BLaER1 treated with 17β-estradiol and CSF1 and Interleukin-3, amounts not matched to agents 10 nM and 100 nM (cell line): ENCODE results near the gene PTPN7.

ENCODE experiments used
- H3K27ac ChIP-seq, 11 experiments: shearing (Covaris generic); formaldehyde crosslinking; 2 replicates each; pipeline ENCODE4 v1.8.1; 2022
- H3K27me3 ChIP-seq, 11 experiments: shearing (Covaris generic); formaldehyde crosslinking; 2 replicates each; pipeline ENCODE4 v1.8.1; 2022
- H3K36me3 ChIP-seq, 11 experiments: shearing (Covaris generic); formaldehyde crosslinking; 2 replicates each; pipeline ENCODE4 v1.8.1; 2022
- H3K4me1 ChIP-seq, 10 experiments: shearing (Covaris generic); formaldehyde crosslinking; 2 replicates each; pipeline ENCODE4 v1.8.1; 2022
- H3K4me2 ChIP-seq, 11 experiments: shearing (Covaris generic); formaldehyde crosslinking; 2 replicates each; pipeline ENCODE4 v1.8.1; 2022
- H3K4me3 ChIP-seq, 10 experiments: shearing (Covaris generic); formaldehyde crosslinking; 2 replicates each; pipeline ENCODE4 v1.8.1; 2022
- H3K9ac ChIP-seq, 11 experiments: shearing (Covaris generic); formaldehyde crosslinking; 2 replicates each; pipeline ENCODE4 v1.8.1; 2022
- H3K9me3 ChIP-seq, 11 experiments: shearing (Covaris generic); formaldehyde crosslinking; replicated peaks in 1 of 11; 2 replicates each; pipeline ENCODE4 v1.8.1; 2022
- H4K20me1 ChIP-seq, 11 experiments: shearing (Covaris generic); formaldehyde crosslinking; 2 replicates each; pipeline ENCODE4 v1.8.1; 2022
- Cebpa-rat ChIP-seq, 11 experiments: shearing (Covaris generic); IDR thresholded peaks; 2 replicates each; pipeline ENCODE4 v1.8.1; 2022

Gene PTPN7

DNA sequence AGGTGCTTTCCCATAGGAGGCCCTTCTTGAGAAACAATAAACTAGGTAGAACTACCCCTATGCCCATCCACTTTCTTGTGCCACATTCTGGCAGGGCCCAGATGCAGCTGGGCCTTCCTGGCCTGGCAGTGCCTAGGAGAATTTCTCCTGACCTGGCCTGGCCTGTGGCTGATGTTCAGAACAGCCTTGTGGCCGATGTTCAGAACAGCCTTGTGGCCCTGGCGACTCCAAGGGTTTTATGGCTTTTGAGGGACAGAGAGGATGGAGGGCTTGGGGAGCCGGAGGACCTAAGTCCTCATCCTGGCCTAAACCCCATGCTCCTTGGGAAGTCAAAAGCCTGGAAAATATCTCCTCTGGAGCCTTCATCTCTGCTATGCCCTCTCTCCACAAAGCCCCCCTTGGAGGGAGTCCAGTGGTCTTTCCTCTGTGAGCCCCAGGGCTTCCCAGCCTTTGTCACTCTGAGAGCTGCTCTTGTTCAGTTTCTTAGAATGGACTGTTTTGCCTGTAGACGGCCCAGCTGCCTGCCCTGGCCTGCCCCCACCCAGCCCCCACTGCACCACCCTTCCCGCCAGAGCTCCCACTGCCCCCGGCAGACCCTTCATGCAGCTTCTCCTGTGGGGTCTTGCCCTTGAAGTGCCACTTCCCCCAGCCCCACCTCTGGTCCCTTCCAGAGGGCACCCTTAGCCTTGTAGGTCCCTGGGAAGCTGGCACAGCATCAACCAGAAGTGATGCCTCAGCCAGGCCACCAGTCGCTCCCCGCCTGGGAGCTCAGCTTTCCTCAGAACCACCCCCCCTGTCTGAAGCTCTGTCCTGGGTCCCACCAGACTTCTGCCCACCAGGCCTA lies 30.7 kb downstream of the PTPN7 start:
- H4K20me1 ChIP-seq = peaks cover 11 to 62% (median 24%) of the 10 kb centered on the region in 11 experiments; a peak in 21 of 22 replicates
- no peaks in the 10 kb centered on the region for H3K9me3 ChIP-seq
- H3K27me3 ChIP-seq = no peaks in the 10 kb centered on the region
- H3K27ac ChIP-seq = no peak overlapping the region
- no peak overlapping the region for H3K4me2 ChIP-seq
- H3K9ac ChIP-seq = no peak overlapping the region
- peaks cover 31 to 44% (median 37%) of the 10 kb centered on the region in 11 experiments for H3K36me3 ChIP-seq
- TF ChIP-seq Cebpa-rat (IDR thresholded peaks at IDR 0.05) = no peak
- H3K4me1 ChIP-seq = peaks cover 8 to 36% (median 16%) of the 10 kb centered on the region in 10 experiments
- no peak overlapping the region for H3K4me3 ChIP-seq

DNA sequence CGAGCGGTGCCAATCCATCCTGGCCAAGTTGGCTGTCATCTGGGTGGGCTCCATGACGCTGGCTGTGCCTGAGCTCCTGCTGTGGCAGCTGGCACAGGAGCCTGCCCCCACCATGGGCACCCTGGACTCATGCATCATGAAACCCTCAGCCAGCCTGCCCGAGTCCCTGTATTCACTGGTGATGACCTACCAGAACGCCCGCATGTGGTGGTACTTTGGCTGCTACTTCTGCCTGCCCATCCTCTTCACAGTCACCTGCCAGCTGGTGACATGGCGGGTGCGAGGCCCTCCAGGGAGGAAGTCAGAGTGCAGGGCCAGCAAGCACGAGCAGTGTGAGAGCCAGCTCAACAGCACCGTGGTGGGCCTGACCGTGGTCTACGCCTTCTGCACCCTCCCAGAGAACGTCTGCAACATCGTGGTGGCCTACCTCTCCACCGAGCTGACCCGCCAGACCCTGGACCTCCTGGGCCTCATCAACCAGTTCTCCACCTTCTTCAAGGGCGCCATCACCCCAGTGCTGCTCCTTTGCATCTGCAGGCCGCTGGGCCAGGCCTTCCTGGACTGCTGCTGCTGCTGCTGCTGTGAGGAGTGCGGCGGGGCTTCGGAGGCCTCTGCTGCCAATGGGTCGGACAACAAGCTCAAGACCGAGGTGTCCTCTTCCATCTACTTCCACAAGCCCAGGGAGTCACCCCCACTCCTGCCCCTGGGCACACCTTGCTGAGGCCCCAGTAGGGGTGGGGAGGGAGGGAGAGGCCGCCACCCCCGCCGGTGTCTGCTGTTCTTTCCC lies 32.4 kb downstream of the PTPN7 start:
- Histone ChIP-seq H3K27me3 (no peaks in the 10 kb centered on the region), H3K27ac (no peak overlapping the region), H3K4me3 (no peak overlapping the region), H3K36me3 (peaks cover 15 to 28% (median 21%) of the 10 kb centered on the region in 11 experiments), H3K4me2 (peak overlapping the region in 6 of 11 experiments; percentile 53 to 76 (median 62); a peak in 5 of 22 replicates), H3K9me3 (no peaks in the 10 kb centered on the region), H3K4me1 (peaks cover 8 to 36% (median 16%) of the 10 kb centered on the region in 10 experiments), H3K9ac (no peak overlapping the region), H4K20me1 (peaks cover 6 to 46% (median 13%) of the 10 kb centered on the region in 11 experiments; a peak in 18 of 22 replicates)
- TF ChIP-seq Cebpa-rat (IDR thresholded peaks at IDR 0.05) = no peak

DNA sequence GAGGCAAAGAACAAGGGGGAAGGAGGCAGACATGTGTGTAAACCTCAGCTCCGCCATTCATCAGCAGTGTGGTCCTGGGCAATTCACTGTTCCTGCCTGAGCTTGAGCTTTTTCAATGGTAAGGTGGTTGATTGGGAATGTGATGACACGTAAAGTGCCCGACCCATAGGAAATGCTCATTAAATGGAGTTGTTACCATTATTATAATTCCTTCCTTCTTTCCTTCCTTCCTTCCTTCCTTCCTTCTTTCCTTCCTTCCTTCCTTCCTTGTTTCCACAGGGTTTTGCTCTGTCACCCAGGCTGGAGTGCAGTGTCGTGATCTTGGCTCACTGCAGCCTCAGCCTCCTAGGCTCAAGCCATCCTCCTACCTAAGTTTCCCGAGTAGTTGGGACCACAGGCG lies 33.3 kb downstream of the PTPN7 start:
- Histone ChIP-seq H3K27ac (no peak overlapping the region), H4K20me1 (peaks cover 0 to 36% (median 4%) of the 10 kb centered on the region in 11 experiments; a peak in 13 of 22 replicates), H3K9me3 (no peaks in the 10 kb centered on the region), H3K4me1 (peaks cover 8 to 35% (median 16%) of the 10 kb centered on the region in 10 experiments), H3K9ac (no peak overlapping the region), H3K36me3 (peaks cover 5 to 18% (median 12%) of the 10 kb centered on the region in 11 experiments; a peak in 21 of 22 replicates), H3K27me3 (no peaks in the 10 kb centered on the region), H3K4me3 (no peak overlapping the region), H3K4me2 (peak overlapping the region; percentile 48 to 76 (median 67); a peak in 18 of 22 replicates)
- no peak for TF ChIP-seq Cebpa-rat (IDR thresholded peaks at IDR 0.05)

DNA sequence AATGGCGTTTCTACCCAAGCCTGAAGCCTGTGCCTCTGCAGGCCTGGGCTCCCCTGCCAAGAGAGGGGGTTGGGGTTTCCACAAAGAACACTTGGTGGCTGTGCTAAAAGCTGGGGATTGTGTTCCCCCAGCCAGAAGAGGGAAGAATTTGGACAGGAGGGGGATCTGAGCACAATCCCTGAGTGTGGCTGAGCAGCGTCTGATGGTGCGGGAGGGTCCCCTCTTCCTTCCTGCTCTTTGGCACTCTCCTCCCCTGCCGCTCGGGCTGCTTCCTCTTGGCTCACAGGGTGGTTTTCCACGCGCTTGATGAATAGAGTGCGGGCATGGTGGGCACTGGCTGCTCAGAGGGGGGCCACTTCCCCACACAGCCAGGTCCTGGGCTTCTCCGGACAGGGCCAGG lies 34.0 kb downstream of the PTPN7 start:
- Histone ChIP-seq H3K4me1 (peaks cover 8 to 28% (median 16%) of the 10 kb centered on the region in 10 experiments), H3K4me3 (no peak overlapping the region), H3K4me2 (peak overlapping the region; percentile 48 to 76 (median 67)), H3K9me3 (no peaks in the 10 kb centered on the region), H3K27ac (peak overlapping the region in 2 of 11 experiments; percentile 15 to 38; a peak in 1 of 22 replicates), H3K9ac (no peak overlapping the region), H3K36me3 (peaks cover 0 to 12% (median 5%) of the 10 kb centered on the region in 11 experiments; a peak in 16 of 22 replicates), H3K27me3 (no peaks in the 10 kb centered on the region), H4K20me1 (peaks cover 0 to 30% (median 0%) of the 10 kb centered on the region in 11 experiments; a peak in 9 of 22 replicates)
- TF ChIP-seq Cebpa-rat (IDR thresholded peaks at IDR 0.05) = no peak

DNA sequence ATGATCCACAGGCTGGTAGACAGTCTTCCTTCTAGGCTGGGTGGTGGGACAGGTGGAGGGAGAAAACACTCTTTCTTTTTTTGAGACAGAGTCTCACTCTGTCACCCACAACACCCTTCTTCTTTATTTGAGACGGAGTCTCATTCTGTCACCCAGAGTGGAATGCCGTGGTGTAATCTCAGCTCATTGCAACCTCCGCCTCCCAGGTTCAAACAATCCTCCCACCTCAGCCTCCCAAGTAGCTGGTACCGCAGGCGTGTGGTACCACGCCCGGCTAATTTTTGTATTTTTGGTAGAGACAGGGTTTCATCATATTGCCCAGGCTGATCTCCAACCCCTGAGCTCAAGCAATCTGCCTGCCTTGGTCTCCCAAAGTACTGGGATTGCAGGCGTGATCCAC lies 34.8 kb downstream of the PTPN7 start:
- no peak overlapping the region for H3K27ac ChIP-seq
- peaks cover 8 to 25% (median 16%) of the 10 kb centered on the region in 10 experiments for H3K4me1 ChIP-seq
- no peak overlapping the region for H3K9ac ChIP-seq
- peaks cover 0 to 21% (median 0%) of the 10 kb centered on the region in 11 experiments; a peak in 6 of 22 replicates for H4K20me1 ChIP-seq
- H3K27me3 ChIP-seq = no peaks in the 10 kb centered on the region
- H3K4me2 ChIP-seq = 0 out of 22 replicates have a peak overlapping the region, but pooled peaks of 1 of the 11 experiments have one; percentile 71
- H3K4me3 ChIP-seq = no peak overlapping the region
- TF ChIP-seq Cebpa-rat (IDR thresholded peaks at IDR 0.05) = no peak
- no peaks in the 10 kb centered on the region for H3K9me3 ChIP-seq
- H3K36me3 ChIP-seq = peaks cover 0 to 3% (median 0%) of the 10 kb centered on the region in 11 experiments; a peak in 1 of 22 replicates

DNA sequence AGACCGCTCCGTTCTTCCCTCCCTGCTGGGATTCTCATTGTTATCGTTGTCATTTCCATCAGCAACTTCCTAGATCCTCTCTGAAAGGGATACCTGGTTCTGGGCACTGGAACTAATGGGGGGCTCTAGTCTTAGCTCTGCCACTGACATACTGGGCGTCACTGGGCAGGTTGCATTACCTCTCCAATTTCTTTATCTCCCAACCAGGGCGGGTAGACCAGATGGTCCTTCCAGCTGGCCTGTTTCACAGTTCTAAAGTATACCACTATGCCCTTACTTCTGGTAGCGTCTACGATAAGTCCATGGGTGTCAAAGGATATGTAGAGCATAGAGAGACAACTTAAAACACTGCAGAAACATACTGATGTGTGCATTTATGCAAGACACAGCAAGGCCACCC lies 36.3 kb downstream of the PTPN7 start:
- no peak overlapping the region for H3K4me2 ChIP-seq
- 0 out of 22 replicates have a peak, but pooled peaks cover 0 to 7% (median 0%) of the 10 kb centered on the region in 11 experiments for H4K20me1 ChIP-seq
- no peaks in the 10 kb centered on the region for H3K9me3 ChIP-seq
- H3K36me3 ChIP-seq = no peaks in the 10 kb centered on the region
- no peak overlapping the region for H3K4me3 ChIP-seq
- H3K27ac ChIP-seq = no peak overlapping the region
- H3K9ac ChIP-seq = no peak overlapping the region
- no peak for TF ChIP-seq Cebpa-rat (IDR thresholded peaks at IDR 0.05)
- peaks cover 8 to 21% (median 16%) of the 10 kb centered on the region in 10 experiments for H3K4me1 ChIP-seq
- no peaks in the 10 kb centered on the region for H3K27me3 ChIP-seq

DNA sequence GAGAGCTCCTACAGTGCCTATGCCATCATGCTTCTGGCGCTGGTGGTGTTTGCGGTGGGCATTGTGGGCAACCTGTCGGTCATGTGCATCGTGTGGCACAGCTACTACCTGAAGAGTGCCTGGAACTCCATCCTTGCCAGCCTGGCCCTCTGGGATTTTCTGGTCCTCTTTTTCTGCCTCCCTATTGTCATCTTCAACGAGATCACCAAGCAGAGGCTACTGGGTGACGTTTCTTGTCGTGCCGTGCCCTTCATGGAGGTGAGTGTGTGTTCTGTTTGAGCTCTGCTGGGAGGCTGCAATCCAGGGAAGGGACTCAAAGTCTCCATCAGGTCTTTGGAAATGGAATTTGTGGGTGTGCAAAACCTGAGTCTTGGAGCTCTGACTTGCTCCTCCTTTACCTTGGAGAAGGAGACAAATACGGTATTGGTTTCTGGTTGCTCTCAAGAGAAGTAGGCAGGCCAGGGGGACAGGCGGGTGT lies 37.0 kb downstream of the PTPN7 start:
- H3K9me3 ChIP-seq = no peaks in the 10 kb centered on the region
- no peak overlapping the region for H3K27ac ChIP-seq
- no peaks in the 10 kb centered on the region for H3K27me3 ChIP-seq
- no peaks in the 10 kb centered on the region for H3K36me3 ChIP-seq
- no peak overlapping the region for H3K4me2 ChIP-seq
- H3K4me3 ChIP-seq = no peak overlapping the region
- peaks cover 8 to 21% (median 16%) of the 10 kb centered on the region in 10 experiments for H3K4me1 ChIP-seq
- no peaks in the 10 kb centered on the region for H4K20me1 ChIP-seq
- H3K9ac ChIP-seq = no peak overlapping the region
- no peak for TF ChIP-seq Cebpa-rat (IDR thresholded peaks at IDR 0.05)

DNA sequence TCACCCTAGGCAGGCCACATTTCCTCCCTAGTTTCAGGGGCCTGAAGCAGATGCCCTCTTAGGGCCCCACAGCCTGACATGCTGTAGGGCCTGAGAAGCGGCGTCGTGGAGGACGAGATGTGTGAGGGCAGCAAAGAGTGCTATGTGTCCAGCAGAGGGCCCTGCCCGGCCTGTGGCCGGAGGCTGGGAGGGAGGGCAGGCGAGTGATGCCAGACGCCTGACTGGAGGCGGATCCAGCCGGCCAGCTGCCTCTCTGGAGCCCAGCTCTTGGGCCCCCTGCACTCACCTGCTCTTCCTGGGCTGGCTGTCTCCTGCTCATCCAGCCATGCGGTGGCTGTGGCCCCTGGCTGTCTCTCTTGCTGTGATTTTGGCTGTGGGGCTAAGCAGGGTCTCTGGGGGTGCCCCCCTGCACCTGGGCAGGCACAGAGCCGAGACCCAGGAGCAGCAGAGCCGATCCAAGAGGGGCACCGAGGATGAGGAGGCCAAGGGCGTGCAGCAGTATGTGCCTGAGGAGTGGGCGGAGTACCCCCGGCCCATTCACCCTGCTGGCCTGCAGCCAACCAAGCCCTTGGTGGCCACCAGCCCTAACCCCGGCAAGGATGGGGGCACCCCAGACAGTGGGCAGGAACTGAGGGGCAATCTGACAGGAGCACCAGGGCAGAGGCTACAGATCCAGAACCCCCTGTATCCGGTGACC lies 37.6 kb downstream of the PTPN7 start, which contains the start of gene GPR37L1:
GPR37L1 (plus strand) TSS at position 279 of the 697 bp plus-strand sequence; CDS start at position 326, 47 bp downstream.
- TF ChIP-seq Cebpa-rat (IDR thresholded peaks at IDR 0.05) = no peak
- Histone ChIP-seq H3K9me3 (no peaks in the 10 kb centered on the region), H3K27ac (no peak within 1 kb of the TSS)

More for the DNA sequence above, 37.6 kb downstream of the PTPN7 start, which contains the start of gene GPR37L1:
- no peak within 1 kb of the TSS for H3K4me3 ChIP-seq
- H4K20me1 ChIP-seq = no peaks in the 10 kb centered on the region
- no peak within 1 kb of the TSS for H3K4me2 ChIP-seq
- H3K9ac ChIP-seq = no peak within 1 kb of the TSS
- H3K27me3 ChIP-seq = no peaks in the 10 kb centered on the region
- H3K36me3 ChIP-seq = no peaks in the 10 kb centered on the region
- peaks cover 8 to 19% (median 15%) of the 10 kb centered on the region in 10 experiments for H3K4me1 ChIP-seq
